Stomach (tissue), 4 donors: Measurements from ENCODE around the gene DYTN.

Experiments
- POLR2A ChIP-seq, 4 donors: fragments of 450-650 bp; IDR thresholded peaks; one replicate each; pipeline ENCODE4 v1.6.1; 2016; ENCODE audit warnings: antibody characterized with exemption in 4 of 4, control low read depth in 2 of 4, mild to moderate bottlenecking in 1 of 4, moderate library complexity in 1 of 4
- POLR2AphosphoS5 ChIP-seq, 3 donors: sonication (generic); formaldehyde crosslinking; IDR thresholded peaks; one replicate each; pipeline ENCODE4 v1.6.1; 2016; ENCODE audit warnings: antibody characterized with exemption in 3 of 3
- TF ChIP-seq, protein P1 (sequence below), 7 experiments: fragments of 450-650 bp in 4 of 7; fragments of 200-600 bp in 3 of 7; sonication (generic) in 3 of 7; IDR thresholded peaks; one replicate each; pipeline ENCODE4 v1.5.1; 2016 to 2019; ENCODE audit warnings: antibody characterized with exemption in 7 of 7, control low read depth in 2 of 7, mild to moderate bottlenecking in 1 of 7

DNA sequence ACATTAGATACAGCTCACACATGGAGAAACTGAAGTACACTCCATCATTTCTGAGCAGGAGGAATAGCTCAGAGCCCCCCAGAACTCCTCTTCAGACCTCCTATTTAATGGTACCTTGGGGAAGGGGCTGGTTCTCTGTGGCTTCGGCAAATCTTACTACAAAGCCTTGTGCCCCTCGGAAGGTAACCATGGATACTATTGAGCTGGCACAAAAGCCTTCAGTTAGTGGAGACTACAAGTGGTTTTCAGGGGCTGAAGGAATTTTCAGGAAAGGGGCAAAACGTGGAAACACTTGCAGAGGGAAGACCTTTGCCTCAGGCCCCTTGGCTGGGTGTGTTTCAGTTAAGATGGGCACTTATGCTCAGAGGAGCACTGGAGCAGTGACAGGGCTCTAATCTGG lies 77.0 kb downstream of the DYTN start:
- TF ChIP-seq, protein P1, sequence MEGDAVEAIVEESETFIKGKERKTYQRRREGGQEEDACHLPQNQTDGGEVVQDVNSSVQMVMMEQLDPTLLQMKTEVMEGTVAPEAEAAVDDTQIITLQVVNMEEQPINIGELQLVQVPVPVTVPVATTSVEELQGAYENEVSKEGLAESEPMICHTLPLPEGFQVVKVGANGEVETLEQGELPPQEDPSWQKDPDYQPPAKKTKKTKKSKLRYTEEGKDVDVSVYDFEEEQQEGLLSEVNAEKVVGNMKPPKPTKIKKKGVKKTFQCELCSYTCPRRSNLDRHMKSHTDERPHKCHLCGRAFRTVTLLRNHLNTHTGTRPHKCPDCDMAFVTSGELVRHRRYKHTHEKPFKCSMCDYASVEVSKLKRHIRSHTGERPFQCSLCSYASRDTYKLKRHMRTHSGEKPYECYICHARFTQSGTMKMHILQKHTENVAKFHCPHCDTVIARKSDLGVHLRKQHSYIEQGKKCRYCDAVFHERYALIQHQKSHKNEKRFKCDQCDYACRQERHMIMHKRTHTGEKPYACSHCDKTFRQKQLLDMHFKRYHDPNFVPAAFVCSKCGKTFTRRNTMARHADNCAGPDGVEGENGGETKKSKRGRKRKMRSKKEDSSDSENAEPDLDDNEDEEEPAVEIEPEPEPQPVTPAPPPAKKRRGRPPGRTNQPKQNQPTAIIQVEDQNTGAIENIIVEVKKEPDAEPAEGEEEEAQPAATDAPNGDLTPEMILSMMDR (IDR thresholded peaks at IDR 0.05), result no peak
- TF ChIP-seq POLR2AphosphoS5 (IDR thresholded peaks at IDR 0.05) (no peak), POLR2A (IDR thresholded peaks at IDR 0.05) (no peak)
